ENCODE results near the gene PDE1A. TPM values are rescaled to one million over a fixed set of nuclear protein-coding genes. Genes with fewer than 3 reads are reported as not detected.
"Not testable (repeated sequence)": the region's sequence is repeated elsewhere in the genome, so short reads cannot be mapped to it uniquely, and the experiment has no call there.

The PDE1A gene
- total RNA-seq, 1 donor from 2014 or later: 4.8 TPM

DNA sequence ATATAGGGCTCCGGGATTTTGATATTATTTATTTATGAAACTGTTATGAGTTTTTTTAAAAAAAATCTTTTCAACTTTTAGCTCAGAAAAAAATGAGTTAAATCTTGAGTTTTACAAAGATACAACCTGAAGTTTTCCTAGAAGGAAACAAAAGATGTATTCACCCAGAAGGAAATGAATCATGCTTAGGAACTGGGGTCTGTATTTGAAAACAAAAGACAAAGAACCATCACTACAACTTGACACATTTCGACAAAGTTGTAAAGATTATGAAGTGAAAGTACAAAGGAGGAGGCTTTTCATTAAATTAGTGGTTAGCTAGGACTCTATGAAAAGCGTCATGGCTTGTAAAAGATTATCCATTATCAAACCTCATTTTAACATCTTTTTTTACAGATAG, 143.3 kb downstream of the PDE1A start:
- no peak overlapping the region for H3K4me3 ChIP-seq
- DNase-seq (ENCODE audit: low spot score in 2 of 2): no peak
- H3K27me3 ChIP-seq: no peaks in the 10 kb centered on the region
- H3K36me3 ChIP-seq: no peaks in the 10 kb centered on the region
- no peak overlapping the region for H3K27ac ChIP-seq
- H3K4me1 ChIP-seq: no peaks in the 10 kb centered on the region
- H3K9me3 ChIP-seq: no peaks in the 10 kb centered on the region
- TF ChIP-seq, protein P1, sequence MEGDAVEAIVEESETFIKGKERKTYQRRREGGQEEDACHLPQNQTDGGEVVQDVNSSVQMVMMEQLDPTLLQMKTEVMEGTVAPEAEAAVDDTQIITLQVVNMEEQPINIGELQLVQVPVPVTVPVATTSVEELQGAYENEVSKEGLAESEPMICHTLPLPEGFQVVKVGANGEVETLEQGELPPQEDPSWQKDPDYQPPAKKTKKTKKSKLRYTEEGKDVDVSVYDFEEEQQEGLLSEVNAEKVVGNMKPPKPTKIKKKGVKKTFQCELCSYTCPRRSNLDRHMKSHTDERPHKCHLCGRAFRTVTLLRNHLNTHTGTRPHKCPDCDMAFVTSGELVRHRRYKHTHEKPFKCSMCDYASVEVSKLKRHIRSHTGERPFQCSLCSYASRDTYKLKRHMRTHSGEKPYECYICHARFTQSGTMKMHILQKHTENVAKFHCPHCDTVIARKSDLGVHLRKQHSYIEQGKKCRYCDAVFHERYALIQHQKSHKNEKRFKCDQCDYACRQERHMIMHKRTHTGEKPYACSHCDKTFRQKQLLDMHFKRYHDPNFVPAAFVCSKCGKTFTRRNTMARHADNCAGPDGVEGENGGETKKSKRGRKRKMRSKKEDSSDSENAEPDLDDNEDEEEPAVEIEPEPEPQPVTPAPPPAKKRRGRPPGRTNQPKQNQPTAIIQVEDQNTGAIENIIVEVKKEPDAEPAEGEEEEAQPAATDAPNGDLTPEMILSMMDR (IDR thresholded peaks at IDR 0.05): no peak
- intact Hi-C loops (cut with DNase I): no loop called here

DNA sequence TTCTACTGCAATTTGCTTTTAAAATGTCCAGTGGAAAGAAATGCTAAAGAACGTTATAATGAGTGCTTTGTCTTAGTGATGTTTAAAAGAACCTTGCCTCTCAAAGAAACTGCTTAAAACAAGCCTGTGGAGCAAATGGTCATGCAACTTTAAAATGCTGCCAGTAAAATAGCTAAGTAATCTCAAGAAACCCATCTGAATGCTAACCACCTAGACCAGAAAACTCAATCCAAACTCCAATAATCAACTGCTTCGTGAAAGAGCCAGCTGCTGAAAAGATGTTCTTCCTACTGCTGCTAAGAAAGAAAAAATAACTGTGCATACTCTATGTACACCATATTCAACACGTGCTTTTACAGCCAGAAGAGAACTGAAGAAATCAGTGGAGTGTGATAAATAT, 145.6 kb downstream of the PDE1A start:
- intact Hi-C loops (cut with DNase I): no loop called here
- no peak for DNase-seq (ENCODE audit: low spot score in 2 of 2)
- Histone ChIP-seq H3K4me1 (no peaks in the 10 kb centered on the region), H3K27me3 (no peaks in the 10 kb centered on the region), H3K36me3 (peaks cover 0 to 5% of the 10 kb centered on the region in 2 donors), H3K4me3 (no peak overlapping the region), H3K27ac (no peak overlapping the region), H3K9me3 (peaks cover 3 to 15% of the 10 kb centered on the region in 2 donors)
- TF ChIP-seq, protein P1 (IDR thresholded peaks at IDR 0.05): no peak

DNA sequence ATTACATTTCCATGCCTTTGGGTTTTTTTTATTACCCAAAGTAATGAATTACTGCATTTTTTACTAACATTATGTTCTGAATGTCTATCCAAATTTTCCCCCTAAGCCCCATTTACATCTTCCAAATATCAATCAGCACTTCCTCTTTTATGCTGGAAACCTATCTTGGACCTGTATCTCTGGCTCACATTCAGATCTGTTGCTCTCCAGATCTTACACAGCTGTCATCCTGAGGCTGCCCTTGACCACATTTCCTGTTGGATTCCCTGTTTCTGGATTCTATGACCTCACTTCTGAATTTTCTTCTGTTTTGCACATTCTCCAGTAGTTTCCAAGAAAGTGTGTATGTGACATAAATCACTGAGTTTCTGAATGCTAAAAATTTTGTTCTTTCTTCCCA, 146.7 kb downstream of the PDE1A start:
- no peaks in the 10 kb centered on the region for H3K27me3 ChIP-seq
- no peaks in the 10 kb centered on the region for H3K4me1 ChIP-seq
- intact Hi-C loops (cut with DNase I): no loop called here
- H3K36me3 ChIP-seq: peaks cover 0 to 5% of the 10 kb centered on the region in 2 donors
- TF ChIP-seq, protein P1 (IDR thresholded peaks at IDR 0.05): no peak
- no peak overlapping the region for H3K27ac ChIP-seq
- no peak overlapping the region for H3K4me3 ChIP-seq
- H3K9me3 ChIP-seq: peaks cover 3 to 15% of the 10 kb centered on the region in 2 donors
- DNase-seq (ENCODE audit: low spot score in 2 of 2): no peak

- H3K4me3 ChIP-seq; H3K4me1 ChIP-seq; H3K27ac ChIP-seq; H3K27me3 ChIP-seq; intact Hi-C loops (cut with DNase I); H3K36me3 ChIP-seq; DNase-seq (ENCODE audit: low spot score in 2 of 2): not testable (repeated sequence)
- H3K9me3 ChIP-seq: peaks cover 3 to 15% of the 10 kb centered on the region in 2 donors
Measured at GRCh38 chr2:182276662-182277061, 150.2 kb downstream of the PDE1A start.

DNA sequence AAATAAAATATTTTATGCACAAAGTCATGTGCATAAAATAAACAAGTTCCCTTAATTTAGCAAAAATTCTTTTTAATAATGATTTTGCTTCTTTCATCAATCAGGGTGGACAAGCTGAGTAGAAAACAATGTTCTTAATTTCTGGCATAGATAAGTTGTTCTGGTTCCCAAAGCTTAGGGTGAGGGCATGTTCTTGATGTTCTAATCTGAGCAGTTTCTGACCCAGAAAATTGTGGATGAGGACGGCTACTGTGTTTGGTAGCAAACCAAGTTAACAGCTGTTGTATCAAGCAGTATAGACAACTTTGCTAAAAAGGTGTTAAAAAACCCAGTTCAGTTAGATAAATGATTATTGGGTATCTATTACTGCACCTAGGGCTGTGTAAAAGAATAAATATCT, 158.9 kb downstream of the PDE1A start:
- Histone ChIP-seq H3K4me1 (no peaks in the 10 kb centered on the region), H3K4me3 (no peak overlapping the region), H3K36me3 (no peaks in the 10 kb centered on the region), H3K27me3 (no peaks in the 10 kb centered on the region), H3K27ac (no peak overlapping the region), H3K9me3 (no peaks in the 10 kb centered on the region)
- TF ChIP-seq, protein P1 (IDR thresholded peaks at IDR 0.05): no peak
- intact Hi-C loops (cut with DNase I): no loop called here
- DNase-seq (ENCODE audit: low spot score in 2 of 2): no peak

DNA sequence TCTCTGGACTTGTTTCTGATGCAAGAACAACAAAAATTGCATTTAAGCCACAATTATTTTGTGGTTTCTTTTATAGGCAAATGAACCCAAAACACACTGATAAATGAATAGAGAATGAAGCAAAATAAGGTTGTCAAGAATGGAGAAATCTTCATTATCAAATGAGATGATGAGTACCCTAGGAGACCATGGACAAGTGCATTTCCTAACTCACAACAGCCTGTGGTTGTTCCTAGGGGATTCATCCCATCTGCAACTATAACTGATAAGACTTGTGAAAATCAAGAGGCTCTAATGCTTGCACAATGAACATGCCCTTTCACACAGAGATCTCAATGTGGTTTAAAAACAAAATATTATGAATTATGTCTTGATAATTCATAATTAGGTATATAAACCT, 159.9 kb downstream of the PDE1A start:
- Histone ChIP-seq H3K4me1 (no peaks in the 10 kb centered on the region), H3K36me3 (no peaks in the 10 kb centered on the region), H3K27me3 (no peaks in the 10 kb centered on the region), H3K4me3 (no peak overlapping the region), H3K27ac (no peak overlapping the region), H3K9me3 (no peaks in the 10 kb centered on the region)
- intact Hi-C loops (cut with DNase I): no loop called here
- no peak for DNase-seq (ENCODE audit: low spot score in 2 of 2)
- TF ChIP-seq, protein P1 (IDR thresholded peaks at IDR 0.05): no peak
